Superior temporal gyrus (tissue), 1 donor: Measurements from ENCODE around the gene RNF111.
A peak's percentile ranks its signal among the peaks of the same experiment; 100 is the strongest.

Experiments
- DNase-seq: peaks from one replicate; pipeline ENCODE4 v3.0.0-alpha.2; 2016; ENCODE audit errors: extremely low spot score

The RNF111 gene

DNA sequence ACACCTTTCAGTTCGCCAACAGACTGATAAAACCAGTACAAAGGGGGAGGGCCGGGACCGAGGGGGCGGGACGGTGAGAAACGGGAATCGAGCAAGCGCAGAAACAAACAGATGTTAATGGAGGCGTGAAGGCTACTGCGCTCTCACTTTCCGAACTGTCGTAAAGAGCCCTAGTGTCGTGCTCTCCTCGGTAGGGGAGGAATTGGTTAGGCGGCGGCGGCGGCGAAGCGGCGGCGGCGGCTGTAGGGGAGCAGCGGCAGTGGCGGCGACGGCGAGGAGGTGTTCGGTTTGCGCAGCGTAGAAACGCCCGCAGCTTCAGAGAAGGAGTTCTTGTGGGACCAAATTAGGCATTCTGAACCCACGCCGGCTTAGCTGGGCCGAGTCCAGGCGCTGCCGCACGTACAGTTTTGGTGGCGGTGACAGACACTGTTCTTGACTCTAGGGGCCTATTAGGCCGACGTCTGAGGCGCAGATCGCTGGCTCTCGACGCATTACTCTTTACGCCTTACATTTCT, at the start of gene RNF111:
RNF111 (plus strand) TSS at position 173 of the 515 bp plus-strand sequence. CDS start 43,160 bp downstream, outside the sequence.
- DNase-seq, result peak; percentile 98

DNA sequence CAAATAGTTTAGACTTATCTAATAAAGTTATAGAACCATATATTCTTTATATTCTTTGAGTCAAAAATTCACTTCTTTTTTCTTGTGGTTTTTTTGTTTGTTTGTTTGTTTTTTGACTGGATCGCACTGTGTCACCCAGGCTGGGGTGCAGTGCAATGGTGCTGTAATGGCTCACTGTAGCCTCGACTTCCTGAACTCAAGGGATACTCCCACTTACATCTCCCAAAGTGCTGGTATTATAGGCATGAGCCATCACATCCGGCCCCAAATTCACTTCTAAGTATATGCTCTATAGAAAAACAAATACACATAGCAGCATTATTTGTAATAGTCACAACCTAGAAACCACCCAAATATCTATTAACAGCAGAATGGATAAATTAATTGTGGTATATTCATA, 40.3 kb upstream of the RNF111 start:
- no peak for DNase-seq

DNA sequence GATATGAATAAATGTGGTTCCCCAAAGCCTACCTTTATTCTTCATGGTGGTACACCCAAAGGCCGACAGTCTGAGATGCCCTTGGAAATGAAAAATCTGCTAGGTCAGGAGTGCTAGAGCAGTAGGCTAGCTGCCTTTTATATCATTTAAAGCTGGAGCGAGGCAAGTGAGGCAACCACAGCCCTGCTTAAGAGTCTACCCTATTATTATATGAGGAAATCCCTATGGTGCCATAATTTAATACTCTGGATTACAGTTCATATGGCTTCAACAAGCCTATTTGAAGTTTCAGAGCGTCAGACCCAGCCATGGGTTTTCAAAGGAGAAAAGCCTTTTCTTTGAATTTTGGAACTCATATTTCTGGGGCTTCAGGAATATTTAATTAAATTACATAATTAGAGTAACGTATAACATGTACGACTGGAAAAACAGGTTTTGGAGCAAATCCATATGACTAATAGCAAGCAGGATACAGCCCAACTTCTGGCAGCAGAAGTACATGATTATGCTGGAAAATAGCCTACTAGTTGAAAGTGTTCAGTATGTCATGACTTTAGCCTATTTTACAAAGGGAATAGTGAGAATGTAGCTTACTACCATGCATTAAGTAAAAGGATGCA, 36.0 kb upstream of the RNF111 start:
- no peak for DNase-seq

DNA sequence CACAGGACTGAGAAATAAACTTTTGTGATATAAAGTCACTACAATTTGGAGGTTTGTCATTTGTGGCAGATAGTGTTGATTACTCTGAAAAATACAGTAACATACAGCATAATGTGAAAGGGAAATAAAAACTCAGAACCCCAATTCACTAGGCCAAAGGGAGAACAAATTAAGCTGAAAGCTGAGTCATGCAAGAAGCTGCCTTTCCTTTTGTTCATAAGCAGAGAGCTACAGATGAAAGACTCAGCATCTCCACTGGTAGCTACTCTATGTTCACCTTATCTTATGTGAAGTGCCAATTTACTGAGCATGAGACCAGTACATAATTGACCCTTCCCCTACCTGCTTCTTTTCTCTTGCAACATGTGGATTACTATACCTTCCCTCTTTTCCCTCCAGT, 34.7 kb upstream of the RNF111 start:
- DNase-seq, result no peak

DNA sequence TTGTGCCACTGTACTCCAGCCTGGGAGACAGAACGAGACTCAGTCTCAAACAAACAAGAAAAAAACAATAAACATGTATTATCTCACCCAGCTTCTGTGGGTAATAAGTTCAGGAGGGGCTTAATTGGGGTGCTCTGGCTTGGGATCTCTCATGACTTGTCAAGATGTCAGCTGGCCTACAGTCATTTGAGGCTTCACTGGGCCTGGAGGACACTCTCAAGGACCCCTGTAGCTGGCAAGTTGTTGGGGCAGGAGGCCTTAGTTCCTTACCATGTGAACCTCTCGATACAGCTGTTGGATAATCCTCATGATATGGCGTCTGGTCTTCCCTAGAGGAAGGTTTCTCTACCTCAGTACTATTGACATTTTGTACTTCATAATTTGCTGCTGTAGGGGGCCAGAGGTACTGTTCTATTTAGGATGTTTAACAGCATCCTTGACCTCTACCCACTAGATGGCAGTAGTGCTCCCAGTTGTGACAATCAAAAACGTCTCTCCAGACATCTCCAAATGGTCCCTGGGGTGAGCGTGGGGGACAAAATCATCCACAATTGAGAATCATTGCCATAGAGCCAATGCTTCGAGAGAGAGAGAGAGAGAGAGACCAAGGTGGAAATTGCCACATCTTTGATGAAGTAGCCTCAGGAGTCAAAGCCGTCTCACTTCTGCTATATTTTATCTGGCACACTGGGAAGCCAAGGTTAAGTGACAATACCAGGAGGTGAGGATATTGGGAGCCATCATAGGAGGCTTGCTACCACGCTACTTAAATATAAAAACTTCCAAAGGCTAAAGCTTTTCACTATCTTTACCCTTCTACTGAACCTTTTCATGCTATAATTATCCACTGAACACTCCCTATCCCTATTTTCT, 30.1 kb upstream of the RNF111 start:
- peak; percentile 76 for DNase-seq

DNA sequence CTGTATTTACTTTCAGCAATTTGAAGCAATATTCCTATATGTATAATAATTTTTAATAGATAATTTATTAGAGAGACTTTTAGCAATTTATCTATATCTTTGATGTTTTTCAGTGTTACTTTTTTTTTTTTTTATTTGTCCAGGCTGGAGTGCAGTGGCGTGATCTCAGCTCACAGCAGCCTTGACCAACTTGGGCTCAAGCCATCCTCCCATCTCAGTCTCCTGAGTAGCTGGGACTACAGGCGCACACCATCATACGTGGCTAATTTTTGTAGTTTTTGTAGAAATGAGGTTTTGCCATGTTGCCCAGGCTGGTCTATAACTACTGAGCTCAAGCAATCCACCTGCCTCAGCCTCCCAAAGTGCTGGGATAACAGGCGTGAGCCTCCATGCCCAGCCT, 28.7 kb upstream of the RNF111 start:
- DNase-seq, result no peak

DNA sequence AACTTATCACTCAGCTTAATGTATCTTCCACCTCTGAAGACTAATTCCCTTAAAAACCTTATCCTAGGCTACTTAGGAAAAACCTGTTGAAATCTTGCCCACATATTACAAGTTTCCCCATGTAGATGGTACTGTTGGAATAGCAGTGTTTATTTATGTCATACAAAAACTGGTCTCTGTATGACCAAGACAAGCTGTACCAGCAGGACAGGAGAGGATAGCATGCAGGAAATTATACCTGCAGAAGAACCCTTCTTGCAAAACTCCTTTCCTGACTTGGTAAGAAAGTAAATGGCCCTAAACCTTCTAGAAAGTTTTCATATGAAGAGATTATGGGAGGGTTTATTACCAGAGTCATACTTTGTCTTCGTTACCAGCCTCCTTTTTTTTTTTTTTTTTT, 25.3 kb upstream of the RNF111 start:
- DNase-seq, result no peak

DNA sequence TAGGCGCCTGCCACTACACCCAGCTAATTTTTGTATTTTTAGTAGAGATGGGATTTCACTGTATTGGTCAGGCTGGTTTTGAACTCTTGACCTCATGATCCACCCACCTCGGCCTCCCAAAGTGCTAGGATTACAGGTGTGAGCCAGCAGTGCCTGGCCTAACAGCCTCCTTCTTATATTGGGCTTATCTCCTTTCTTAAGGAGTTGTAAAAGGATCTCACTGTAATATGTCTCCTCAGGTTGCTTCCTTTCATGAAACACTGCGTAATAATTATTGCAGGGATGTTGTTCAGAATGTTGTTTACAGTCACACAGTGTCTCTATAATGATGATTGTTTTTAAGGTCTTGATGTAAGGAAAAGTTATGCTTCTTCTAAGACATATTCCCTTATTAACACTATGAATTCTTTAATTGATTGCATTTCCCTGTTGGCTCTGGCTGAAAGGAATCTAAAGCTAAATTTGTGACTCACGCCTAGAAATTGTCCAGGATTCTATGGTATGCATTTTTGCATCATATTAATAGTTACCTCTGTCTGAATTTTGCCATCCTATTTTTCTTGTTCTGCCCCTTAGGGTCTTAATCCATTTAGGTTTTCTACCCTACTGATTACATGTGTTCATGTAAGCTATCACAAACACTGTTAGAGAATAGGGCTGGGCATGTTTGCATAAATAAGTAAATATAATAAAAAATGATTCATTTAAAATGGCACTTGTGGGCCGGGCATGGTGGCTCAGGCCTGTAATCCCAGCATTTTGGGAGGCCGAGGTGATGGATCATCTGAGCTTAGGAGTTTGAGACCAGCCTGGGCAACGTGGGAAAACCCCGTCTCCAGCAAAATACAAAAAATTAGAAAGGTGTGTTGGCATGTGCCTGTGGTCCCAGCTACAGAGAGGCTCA, 24.5 kb upstream of the RNF111 start:
- DNase-seq, result no peak

DNA sequence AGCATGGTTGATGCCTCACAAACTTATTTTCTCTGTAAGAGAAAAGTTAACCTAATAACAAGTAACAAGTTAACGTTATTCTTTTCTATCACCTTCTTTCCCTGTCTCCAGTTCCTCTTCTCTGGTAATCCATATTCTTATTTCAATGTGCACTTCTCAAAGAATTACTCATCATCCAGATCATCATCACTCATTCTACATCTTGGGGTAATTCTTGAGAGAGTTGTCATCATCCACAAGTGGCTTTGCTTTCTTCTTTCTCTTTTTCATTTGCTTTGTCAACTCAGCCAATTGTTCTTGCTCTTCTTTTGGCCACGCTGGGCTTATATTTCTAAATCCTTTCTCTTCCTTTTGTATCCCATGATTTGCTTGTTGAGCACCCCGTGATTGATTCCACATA, 20.8 kb upstream of the RNF111 start:
- no peak for DNase-seq

DNA sequence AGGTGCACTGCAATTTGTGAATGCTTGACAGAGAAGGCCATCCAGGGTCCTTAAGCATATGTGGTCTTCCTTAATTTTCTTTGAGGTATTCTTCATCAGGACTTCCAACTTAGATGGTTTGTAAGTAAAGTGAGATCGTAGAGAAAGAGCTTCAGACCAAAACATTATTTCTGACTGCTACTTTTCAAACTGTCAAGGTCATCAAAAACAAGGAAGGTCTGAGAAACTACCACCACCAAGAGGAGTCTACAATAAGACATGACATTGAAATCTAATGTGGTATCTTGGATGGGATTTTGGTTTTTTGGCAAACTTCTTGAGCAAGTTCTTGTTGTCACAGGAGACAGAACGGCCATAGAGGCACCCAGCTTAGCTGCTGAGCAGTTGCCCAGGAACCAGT, 20.0 kb upstream of the RNF111 start:
- DNase-seq, result no peak

DNA sequence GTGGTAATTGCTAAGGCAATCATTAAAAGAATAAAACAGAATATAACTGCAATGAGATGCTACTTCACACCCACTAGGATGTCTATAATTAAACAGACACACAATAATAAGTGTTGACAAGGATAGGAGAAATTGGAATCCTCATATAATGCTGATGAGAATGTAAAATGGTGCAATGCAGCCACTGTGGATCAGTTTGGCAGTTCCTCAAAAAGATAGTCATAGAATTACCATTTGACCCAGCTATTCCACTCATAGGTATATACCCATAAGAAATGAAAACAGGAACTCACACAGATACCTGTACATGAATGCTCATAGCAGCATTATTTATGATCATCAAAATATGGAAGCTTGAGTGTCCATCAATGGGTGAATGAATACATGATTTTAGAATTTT, 9.6 kb upstream of the RNF111 start:
- DNase-seq, result no peak

DNA sequence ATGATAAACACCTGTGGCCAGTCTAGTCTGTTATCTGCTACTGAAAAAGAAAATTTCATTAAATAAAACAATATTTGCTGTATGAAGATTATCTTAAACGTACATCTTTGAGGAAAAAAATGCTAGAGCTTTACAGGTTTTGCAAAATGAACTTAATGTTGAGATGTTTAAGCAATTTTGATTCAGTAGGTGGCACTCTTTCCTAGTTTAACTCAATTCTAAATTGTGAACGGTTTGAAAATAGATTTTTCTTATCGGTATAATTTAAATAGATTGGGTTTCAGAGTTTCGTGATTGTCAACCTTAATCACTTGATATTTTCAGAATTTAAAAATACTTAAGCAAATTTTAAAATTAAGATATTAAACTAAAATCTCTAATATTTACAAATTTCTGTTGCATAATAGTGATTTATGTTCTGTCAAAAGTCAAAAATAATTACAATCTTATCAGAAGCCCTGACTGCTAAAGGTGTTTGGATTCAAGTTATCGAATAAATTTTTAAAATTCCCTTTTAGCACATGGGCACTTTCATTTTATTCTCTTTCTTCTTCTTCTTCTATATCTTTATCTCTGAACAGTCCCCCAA, 7.0 kb upstream of the RNF111 start:
- DNase-seq, result peak; percentile 81

DNA sequence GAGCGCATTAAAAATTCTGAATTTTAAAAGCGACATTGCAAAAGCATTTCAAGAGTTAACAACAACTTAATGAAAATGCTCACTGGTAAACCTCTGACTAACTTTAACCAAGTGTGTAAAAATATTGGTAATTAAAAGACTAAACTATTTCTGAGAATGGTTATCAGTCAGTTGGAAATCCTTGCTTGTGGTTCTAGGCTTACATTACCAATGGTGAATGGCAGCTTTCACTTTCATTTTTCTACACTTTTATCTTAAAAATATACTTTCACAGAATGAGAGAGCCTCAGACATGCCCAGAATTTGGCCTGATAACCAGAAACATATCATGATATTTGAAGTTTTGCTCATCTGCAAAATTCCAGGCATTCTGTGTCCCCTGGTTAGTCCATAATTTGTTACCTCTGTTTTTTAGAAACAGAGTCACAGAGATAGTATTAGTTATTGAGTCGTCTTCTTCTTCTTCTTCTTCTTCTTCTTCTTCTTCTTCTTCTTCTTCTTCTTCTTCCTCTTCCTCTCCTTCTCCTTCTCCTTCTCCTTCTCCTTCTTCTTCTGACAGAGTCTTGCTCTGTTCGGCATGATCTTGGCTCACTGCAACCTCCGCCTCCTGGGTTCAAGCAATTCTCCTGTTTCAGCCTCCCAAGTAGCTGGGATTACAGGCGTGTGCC, 5.5 kb upstream of the RNF111 start:
- DNase-seq, result no peak

DNA sequence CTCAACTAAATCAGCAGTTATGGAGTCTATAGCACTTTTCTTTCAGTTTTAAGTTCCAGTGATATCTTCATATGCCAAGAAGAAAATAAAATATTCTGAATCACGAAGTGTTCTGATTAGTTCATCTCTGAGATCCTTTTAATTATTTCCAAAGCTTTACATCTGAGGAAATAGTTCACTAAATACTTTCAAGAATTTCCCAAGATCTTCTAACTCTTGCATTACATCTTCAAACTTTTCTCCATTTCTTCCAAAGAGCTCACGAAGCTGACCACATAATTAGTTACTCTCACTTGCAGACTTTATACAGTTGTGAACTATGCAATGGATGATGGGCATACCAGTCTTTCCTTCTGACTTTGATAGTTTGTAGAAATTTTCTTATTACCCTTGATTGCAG, 4.2 kb upstream of the RNF111 start:
- no peak for DNase-seq

DNA sequence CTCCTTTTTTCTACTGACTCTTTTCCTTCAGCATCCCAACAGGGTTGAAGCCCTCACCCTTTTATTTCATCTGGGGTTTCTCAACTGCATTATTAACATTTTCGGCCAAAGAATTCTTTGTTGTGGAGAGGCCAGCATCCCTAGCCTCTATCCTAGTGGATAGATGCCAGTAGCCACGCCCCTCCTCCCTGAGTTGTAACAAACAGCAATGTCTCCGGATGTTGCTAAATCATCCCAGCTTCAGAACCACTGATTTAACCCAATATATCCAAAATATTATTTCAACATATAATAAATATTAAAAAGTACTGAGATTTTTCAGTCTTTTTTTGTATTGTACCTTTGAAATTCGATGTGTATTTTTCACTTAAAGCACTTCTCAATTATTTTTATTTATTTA, 2.0 kb upstream of the RNF111 start:
- DNase-seq, result no peak

DNA sequence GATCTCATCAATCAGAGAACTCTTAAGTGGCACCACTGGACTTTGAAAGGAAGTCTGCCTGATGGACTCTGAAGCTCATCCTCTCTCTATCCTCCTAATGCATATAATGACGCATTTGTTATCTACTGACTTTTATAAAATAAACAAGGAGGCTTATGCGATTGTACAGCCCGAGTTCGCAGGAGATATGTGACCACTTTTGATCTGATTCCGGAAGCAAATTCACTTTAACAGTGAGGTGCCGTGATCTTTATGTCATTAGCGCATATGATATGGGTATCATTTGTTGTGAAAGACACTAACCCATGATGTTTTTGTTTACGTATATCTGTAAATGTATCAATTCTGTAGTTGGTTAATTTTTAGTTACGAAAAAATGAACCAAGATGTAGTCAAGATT, 427 bp upstream of the RNF111 start:
- no peak for DNase-seq

DNA sequence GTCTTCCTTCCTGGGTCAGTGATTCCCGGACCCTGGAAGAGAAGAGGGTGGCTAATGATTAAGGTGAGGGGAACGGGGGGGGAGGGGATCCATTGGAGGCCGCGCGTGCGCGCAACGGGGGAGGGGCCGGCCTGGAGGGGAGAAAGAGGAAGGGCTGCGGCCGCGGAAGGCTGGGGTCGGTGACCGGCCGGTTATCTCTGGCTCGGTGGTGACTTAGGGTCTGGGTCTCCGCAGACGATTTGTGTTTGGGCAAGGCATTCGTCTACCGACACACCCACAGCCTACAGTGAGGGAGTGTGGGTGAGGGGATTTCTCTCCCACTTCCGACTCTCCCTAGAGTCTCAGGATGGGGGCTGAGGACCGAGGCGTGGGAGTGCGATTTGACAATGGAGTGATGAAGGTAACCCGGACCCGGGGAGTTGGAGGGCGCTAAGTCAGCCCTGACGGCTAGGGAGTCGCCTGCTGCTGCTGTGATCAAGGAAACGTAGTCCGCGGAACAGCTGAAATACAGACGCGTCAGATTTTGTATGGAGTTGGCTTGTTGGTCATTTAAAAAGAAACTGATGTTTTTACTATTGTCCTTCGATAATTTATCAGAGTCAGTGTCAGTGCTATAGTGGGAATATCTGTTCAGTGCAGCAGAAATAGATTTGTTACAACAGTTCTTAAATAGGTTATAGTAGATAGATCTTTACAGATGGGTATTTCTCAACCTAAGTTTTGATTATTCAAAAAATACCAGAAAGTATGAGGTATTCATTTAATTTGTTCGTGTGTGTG, 733 bp downstream of the RNF111 start:
- DNase-seq, result peak; percentile 56

DNA sequence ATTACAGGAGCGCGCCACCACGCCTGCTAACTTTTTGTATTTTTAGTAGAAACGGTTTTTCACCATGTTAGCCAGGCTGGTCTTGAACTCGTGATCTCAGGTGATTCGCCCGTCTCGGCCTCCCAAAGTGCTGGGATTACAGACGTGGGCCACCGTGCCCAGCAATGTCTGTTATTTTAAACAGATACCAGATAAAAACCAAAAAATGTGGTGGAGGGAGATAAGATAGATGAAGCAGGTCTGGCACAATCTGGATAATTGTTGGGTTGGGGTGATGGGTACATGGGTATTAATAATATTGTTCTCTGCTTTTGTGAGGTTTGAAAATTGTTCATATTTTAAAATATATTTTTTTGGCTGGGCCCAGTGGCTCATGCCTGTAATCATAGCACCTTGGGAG, 4.7 kb downstream of the RNF111 start:
- DNase-seq, result no peak

DNA sequence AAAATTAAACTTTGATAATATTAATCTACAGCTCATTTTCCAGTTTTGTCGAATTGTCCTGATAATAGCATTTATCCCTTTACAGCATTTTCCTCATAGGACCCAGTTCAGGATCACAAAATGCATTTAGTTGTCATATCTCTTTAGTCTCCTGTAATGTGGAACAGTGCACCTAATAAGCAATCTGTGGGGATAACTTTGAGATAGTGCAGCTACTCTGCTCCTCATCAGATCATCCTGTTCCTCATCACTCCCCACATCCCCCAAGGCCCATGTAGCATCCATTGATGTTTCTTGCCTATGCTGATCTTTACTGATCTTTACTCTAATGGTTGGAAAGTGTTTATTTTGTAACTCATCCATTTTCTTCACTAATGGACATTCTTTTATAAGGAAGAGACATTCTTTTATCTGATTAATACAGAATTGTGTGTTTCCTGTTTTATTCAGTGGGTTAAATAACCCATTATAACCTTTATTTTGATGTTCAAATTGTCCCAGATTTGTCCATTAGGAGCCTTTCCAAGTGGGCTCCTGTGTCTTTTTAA, 7.5 kb downstream of the RNF111 start:
- no peak for DNase-seq

DNA sequence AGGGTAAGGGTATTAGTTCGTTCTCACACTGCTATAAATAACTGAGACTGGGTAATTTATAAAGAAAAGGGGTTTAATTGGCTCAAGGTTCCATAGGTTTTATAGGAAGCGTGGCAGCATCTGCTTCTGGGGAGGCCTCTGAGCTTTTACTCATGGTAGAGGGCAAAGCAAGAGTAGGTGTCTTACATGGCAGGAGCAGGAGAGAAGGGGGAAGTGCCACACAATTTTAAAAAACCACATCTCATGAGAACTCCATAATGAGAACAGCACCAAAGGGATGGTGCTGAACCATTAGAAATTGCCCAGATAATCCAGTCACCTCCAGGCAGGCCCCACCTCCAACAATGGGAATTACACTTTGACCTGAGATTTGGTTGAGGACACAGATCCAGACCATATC, 12.2 kb downstream of the RNF111 start:
- DNase-seq, result no peak
